GM23338 (cell line): ENCODE measurements around the gene BMP3. TPM values are rescaled to one million over a fixed set of nuclear protein-coding genes. Genes with fewer than 3 reads are reported as not detected.

Experiments used
- ATAC-seq: fragments of 200-7000 bp; cut with Tn5 transposase; 3 replicates; pipeline ENCODE4 v1.9.1; 2020
- DNase-seq: peaks from one replicate; pipeline ENCODE4 v3.0.0-alpha.2; 2015; ENCODE audit warnings: low spot score
- H2AFZ ChIP-seq: fragments of 200-600 bp; sonication (generic); 2 replicates; pipeline ENCODE4 v1.8.0; 2016; ENCODE audit warnings: antibody characterized with exemption, mild to moderate bottlenecking, moderate library complexity
- H3F3A ChIP-seq: fragments of 200-600 bp; sonication (generic); replicated peaks from 2 replicates; pipeline ENCODE4 v1.8.0; 2017; ENCODE audit warnings: antibody characterized with exemption, mixed run types, low read depth
- H3K27ac ChIP-seq: fragments of 200-600 bp; sonication (generic); 2 replicates; pipeline ENCODE4 v1.6.1; 2016; ENCODE audit warnings: low read depth
- H3K27me3 ChIP-seq: fragments of 200-600 bp; sonication (generic); 2 replicates; pipeline ENCODE4 v1.8.0; 2016; ENCODE audit warnings: mild to moderate bottlenecking, mixed run types, moderate library complexity; ENCODE audit not compliant: insufficient read depth
- H3K36me3 ChIP-seq: fragments of 200-600 bp; sonication (generic); 2 replicates; pipeline ENCODE4 v1.8.0; 2016; ENCODE audit warnings: mild to moderate bottlenecking; ENCODE audit not compliant: insufficient read depth
- H3K4me1 ChIP-seq: fragments of 200-600 bp; sonication (generic); 2 replicates; pipeline ENCODE4 v1.8.0; 2016; ENCODE audit warnings: mild to moderate bottlenecking, moderate library complexity; ENCODE audit not compliant: insufficient read depth
- H3K4me2 ChIP-seq: fragments of 200-600 bp; sonication (generic); 2 replicates; pipeline ENCODE4 v1.7.1; 2017; ENCODE audit warnings: mixed run types
- H3K4me3 ChIP-seq: fragments of 200-600 bp; sonication (generic); 2 replicates; pipeline ENCODE4 v1.6.1; 2016; ENCODE audit warnings: mixed run types
- H3K79me2 ChIP-seq: fragments of 200-600 bp; sonication (generic); replicated peaks from 2 replicates; pipeline ENCODE4 v1.8.0; 2017; ENCODE audit warnings: mild to moderate bottlenecking; ENCODE audit not compliant: insufficient read depth
- H3K9me2 ChIP-seq: fragments of 200-600 bp; sonication (generic); 2 replicates; pipeline ENCODE4 v1.8.0; 2017; ENCODE audit not compliant: insufficient read depth
- H4K20me1 ChIP-seq: fragments of 200-600 bp; sonication (generic); replicated peaks from 2 replicates; pipeline ENCODE4 v1.8.0; 2017; ENCODE audit warnings: mild to moderate bottlenecking; ENCODE audit not compliant: insufficient read depth
- H3K27ac Mint-ChIP-seq: 2 replicates; pipeline ENCODE4 v1.8.0; 2020; ENCODE audit warnings: inconsistent platforms, mild to moderate bottlenecking, moderate library complexity, mixed read lengths
- H3K27me3 Mint-ChIP-seq: 3 replicates; pipeline ENCODE4 v1.8.0; 2022; ENCODE audit warnings: low read depth, mild to moderate bottlenecking, moderate library complexity, mixed read lengths, inconsistent platforms; ENCODE audit not compliant: insufficient read depth, poor library complexity
- H3K36me3 Mint-ChIP-seq: 3 replicates; pipeline ENCODE4 v1.8.0; 2021; ENCODE audit warnings: low read depth, mild to moderate bottlenecking, inconsistent platforms, moderate library complexity, mixed read lengths
- H3K4me1 Mint-ChIP-seq: 3 replicates; pipeline ENCODE4 v1.8.0; 2020; ENCODE audit warnings: mild to moderate bottlenecking, inconsistent platforms, mixed read lengths
- H3K4me3 Mint-ChIP-seq: 3 replicates; pipeline ENCODE4 v1.8.0; 2021; ENCODE audit warnings: moderate library complexity, mild to moderate bottlenecking, inconsistent platforms, mixed read lengths
- H3K9me3 Mint-ChIP-seq: 3 replicates; pipeline ENCODE4 v1.8.0; 2020; ENCODE audit warnings: moderate library complexity, mild to moderate bottlenecking, inconsistent platforms, mixed read lengths
- NANOG ChIP-seq: IDR thresholded peaks from 2 replicates; pipeline ENCODE4 v1.6.1; 2016; ENCODE audit warnings: antibody characterized with exemption, borderline replicate concordance
- ZNF114 ChIP-seq: fragments of 250-450 bp; sonication (Bioruptor Pico); IDR thresholded peaks from 2 replicates; pipeline ENCODE4 v1.5.0; 2020; ENCODE audit warnings: mild to moderate bottlenecking, moderate library complexity
- ZNF331 ChIP-seq: fragments of 250-450 bp; sonication (Bioruptor Pico); IDR thresholded peaks from 2 replicates; pipeline ENCODE4 v1.5.0; 2020; ENCODE audit warnings: low read depth, mild to moderate bottlenecking, moderate library complexity
- polyA plus RNA-seq: library from polyadenylated mRNA; unstranded; fragments of >200 nt; fragmentation: Nextera tagmentation; extraction: Ambion mirVana; gene quantifications from 2 replicates; pipeline ENCODE4 v1.2.1, GENCODE V29; 2016
- total RNA-seq: library from RNA; depleted of rRNA; stranded (reverse); fragments of >200 nt; shearing (Covaris generic); gene quantifications from 2 replicates; pipeline ENCODE4 v1.2.3, GENCODE V29; 2014
- TF ChIP-seq, protein P1 (sequence below): fragments of 250-450 bp; sonication (Bioruptor Pico); IDR thresholded peaks from 2 replicates; pipeline ENCODE4 v1.5.0; 2020; ENCODE audit warnings: mild to moderate bottlenecking, moderate library complexity

BMP3 gene
- total and polyA plus RNA-seq, 2 experiments from 2014 or later: 0.10 TPM; not detected in 1

- TF ChIP-seq ZNF114 (CRISPR knock-in tag) (no peak), NANOG (no peak)
- TF ChIP-seq, protein P1, sequence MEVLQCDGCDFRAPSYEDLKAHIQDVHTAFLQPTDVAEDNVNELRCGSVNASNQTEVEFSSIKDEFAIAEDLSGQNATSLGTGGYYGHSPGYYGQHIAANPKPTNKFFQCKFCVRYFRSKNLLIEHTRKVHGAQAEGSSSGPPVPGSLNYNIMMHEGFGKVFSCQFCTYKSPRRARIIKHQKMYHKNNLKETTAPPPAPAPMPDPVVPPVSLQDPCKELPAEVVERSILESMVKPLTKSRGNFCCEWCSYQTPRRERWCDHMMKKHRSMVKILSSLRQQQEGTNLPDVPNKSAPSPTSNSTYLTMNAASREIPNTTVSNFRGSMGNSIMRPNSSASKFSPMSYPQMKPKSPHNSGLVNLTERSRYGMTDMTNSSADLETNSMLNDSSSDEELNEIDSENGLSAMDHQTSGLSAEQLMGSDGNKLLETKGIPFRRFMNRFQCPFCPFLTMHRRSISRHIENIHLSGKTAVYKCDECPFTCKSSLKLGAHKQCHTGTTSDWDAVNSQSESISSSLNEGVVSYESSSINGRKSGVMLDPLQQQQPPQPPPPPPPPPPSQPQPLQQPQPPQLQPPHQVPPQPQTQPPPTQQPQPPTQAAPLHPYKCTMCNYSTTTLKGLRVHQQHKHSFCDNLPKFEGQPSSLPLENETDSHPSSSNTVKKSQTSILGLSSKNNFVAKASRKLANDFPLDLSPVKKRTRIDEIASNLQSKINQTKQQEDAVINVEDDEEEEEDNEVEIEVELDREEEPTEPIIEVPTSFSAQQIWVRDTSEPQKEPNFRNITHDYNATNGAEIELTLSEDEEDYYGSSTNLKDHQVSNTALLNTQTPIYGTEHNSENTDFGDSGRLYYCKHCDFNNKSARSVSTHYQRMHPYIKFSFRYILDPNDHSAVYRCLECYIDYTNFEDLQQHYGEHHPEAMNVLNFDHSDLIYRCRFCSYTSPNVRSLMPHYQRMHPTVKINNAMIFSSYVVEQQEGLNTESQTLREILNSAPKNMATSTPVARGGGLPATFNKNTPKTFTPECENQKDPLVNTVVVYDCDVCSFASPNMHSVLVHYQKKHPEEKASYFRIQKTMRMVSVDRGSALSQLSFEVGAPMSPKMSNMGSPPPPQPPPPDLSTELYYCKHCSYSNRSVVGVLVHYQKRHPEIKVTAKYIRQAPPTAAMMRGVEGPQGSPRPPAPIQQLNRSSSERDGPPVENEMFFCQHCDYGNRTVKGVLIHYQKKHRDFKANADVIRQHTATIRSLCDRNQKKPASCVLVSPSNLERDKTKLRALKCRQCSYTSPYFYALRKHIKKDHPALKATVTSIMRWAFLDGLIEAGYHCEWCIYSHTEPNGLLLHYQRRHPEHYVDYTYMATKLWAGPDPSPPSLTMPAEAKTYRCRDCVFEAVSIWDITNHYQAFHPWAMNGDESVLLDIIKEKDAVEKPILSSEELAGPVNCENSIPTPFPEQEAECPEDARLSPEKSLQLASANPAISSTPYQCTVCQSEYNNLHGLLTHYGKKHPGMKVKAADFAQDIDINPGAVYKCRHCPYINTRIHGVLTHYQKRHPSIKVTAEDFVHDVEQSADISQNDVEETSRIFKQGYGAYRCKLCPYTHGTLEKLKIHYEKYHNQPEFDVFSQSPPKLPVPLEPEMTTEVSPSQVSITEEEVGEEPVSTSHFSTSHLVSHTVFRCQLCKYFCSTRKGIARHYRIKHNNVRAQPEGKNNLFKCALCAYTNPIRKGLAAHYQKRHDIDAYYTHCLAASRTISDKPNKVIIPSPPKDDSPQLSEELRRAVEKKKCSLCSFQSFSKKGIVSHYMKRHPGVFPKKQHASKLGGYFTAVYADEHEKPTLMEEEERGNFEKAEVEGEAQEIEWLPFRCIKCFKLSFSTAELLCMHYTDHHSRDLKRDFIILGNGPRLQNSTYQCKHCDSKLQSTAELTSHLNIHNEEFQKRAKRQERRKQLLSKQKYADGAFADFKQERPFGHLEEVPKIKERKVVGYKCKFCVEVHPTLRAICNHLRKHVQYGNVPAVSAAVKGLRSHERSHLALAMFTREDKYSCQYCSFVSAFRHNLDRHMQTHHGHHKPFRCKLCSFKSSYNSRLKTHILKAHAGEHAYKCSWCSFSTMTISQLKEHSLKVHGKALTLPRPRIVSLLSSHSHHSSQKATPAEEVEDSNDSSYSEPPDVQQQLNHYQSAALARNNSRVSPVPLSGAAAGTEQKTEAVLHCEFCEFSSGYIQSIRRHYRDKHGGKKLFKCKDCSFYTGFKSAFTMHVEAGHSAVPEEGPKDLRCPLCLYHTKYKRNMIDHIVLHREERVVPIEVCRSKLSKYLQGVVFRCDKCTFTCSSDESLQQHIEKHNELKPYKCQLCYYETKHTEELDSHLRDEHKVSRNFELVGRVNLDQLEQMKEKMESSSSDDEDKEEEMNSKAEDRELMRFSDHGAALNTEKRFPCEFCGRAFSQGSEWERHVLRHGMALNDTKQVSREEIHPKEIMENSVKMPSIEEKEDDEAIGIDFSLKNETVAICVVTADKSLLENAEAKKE (CRISPR knock-in tag): no peak
- Mint-ChIP-seq H3K4me1 (no peaks in the 10 kb centered on the region), H3K27me3 (no peaks in the 10 kb centered on the region), H3K4me3 (no peak overlapping the region), H3K27ac (no peak overlapping the region), H3K9me3 (peaks cover 21% of the 10 kb centered on the region), H3K36me3 (peaks cover 9% of the 10 kb centered on the region; the same call in 1 of the 3 replicates)
- Histone ChIP-seq H2AFZ (no peak overlapping the region), H3K36me3 (no peaks in the 10 kb centered on the region), H3K4me1 (no peaks in the 10 kb centered on the region), H3K4me2 (no peak overlapping the region), H3F3A (no peaks in the 10 kb centered on the region), H3K9me2 (0 out of 2 replicates have a peak, but pooled peaks cover 6% of the 10 kb centered on the region), H4K20me1 (no peaks in the 10 kb centered on the region), H3K27ac (no peak overlapping the region), H3K27me3 (no peaks in the 10 kb centered on the region), H3K79me2 (no peaks in the 10 kb centered on the region), H3K4me3 (no peak overlapping the region)
- DNase-seq (no peak), ATAC-seq (no peak)
These were observed 54.8 kb downstream of the BMP3 start for GRCh38 chr4:81085291-81085690.

- Mint-ChIP-seq H3K4me1 (no peaks in the 10 kb centered on the region), H3K9me3 (peaks cover 14% of the 10 kb centered on the region), H3K27ac (no peak overlapping the region), H3K36me3 (peaks cover 3% of the 10 kb centered on the region; the same call in 1 of the 3 replicates), H3K4me3 (no peak overlapping the region), H3K27me3 (no peaks in the 10 kb centered on the region)
- Histone ChIP-seq H3K27ac (no peak overlapping the region), H3K9me2 (0 out of 2 replicates have a peak, but pooled peaks cover 6% of the 10 kb centered on the region), H3K4me1 (no peaks in the 10 kb centered on the region), H3K79me2 (no peaks in the 10 kb centered on the region), H3K4me3 (no peak overlapping the region), H4K20me1 (no peaks in the 10 kb centered on the region), H3K27me3 (no peaks in the 10 kb centered on the region), H2AFZ (no peak overlapping the region), H3F3A (no peaks in the 10 kb centered on the region), H3K4me2 (no peak overlapping the region), H3K36me3 (no peaks in the 10 kb centered on the region)
- ATAC-seq (no peak), DNase-seq (peak; percentile 10)
- no peak for TF ChIP-seq ZNF114 (CRISPR knock-in tag)
- TF ChIP-seq ZNF331 (CRISPR knock-in tag): no peak
- TF ChIP-seq, protein P1 (CRISPR knock-in tag): no peak
These were observed 55.5 kb downstream of the BMP3 start for GRCh38 chr4:81085979-81086378.
